Testis (tissue), 2 donors: ENCODE measurements around the gene MED10.

Experiments used
- CTCF ChIP-seq, 3 experiments: fragments of 450-650 bp in 2 of 3; fragments of 200-600 bp in 1 of 3; sonication (generic) in 1 of 3; IDR thresholded peaks; one replicate each; pipeline ENCODE4 v1.5.1; 2016 to 2019; ENCODE audit warnings: antibody characterized with exemption in 3 of 3, mild to moderate bottlenecking in 2 of 3, moderate library complexity in 1 of 3
- POLR2A ChIP-seq: fragments of 450-650 bp; IDR thresholded peaks from one replicate; pipeline ENCODE4 v1.6.1; 2017; ENCODE audit warnings: antibody characterized with exemption, mild to moderate bottlenecking, moderate library complexity

- TF ChIP-seq CTCF (IDR thresholded peaks at IDR 0.05) (no peak), POLR2A (no peak)
Measured at GRCh38 chr5:6347165-6347564, 31.2 kb downstream of the MED10 start.
